Mesothelial cell of epicardium (in vitro differentiated cells): ENCODE data around the gene PROZ. TPM values are rescaled to one million over a fixed set of nuclear protein-coding genes. Genes with fewer than 3 reads are reported as not detected.

Experiments used
- DNase-seq, 2 experiments: peaks; one replicate each; pipeline ENCODE4 v3.0.0; 2021; ENCODE audit warnings: low spot score in 2 of 2; ENCODE audit not compliant: unreplicated experiment in 2 of 2
- H3K27ac Mint-ChIP-seq: 2 replicates; pipeline ENCODE4 v1.8.0; 2021; ENCODE audit warnings: mixed read lengths
- H3K27me3 Mint-ChIP-seq: 2 replicates; pipeline ENCODE4 v1.8.0; 2021; ENCODE audit warnings: low read depth, mixed read lengths
- H3K36me3 Mint-ChIP-seq: 2 replicates; pipeline ENCODE4 v1.8.0; 2021; ENCODE audit warnings: mixed read lengths
- H3K4me1 Mint-ChIP-seq: 2 replicates; pipeline ENCODE4 v1.8.0; 2021; ENCODE audit warnings: mixed read lengths
- H3K4me3 Mint-ChIP-seq: 2 replicates; pipeline ENCODE4 v1.8.0; 2021; ENCODE audit warnings: mild to moderate bottlenecking, moderate library complexity, mixed read lengths
- H3K9me3 Mint-ChIP-seq: 2 replicates; pipeline ENCODE4 v1.8.0; 2021; ENCODE audit warnings: mixed read lengths
- total RNA-seq: library from RNA; stranded (reverse); gene quantifications from 3 replicates; pipeline ENCODE4 v1.2.1, GENCODE V29; 2021
- TF ChIP-seq, protein P1 (sequence below): fragments of 200-600 bp; sonication (generic); IDR thresholded peaks from one replicate; pipeline ENCODE4 v1.5.0; 2021; ENCODE audit warnings: antibody characterized with exemption; ENCODE audit not compliant: unreplicated experiment

Gene PROZ
- total RNA-seq, 1 donor from 2014 or later, result not detected

DNA sequence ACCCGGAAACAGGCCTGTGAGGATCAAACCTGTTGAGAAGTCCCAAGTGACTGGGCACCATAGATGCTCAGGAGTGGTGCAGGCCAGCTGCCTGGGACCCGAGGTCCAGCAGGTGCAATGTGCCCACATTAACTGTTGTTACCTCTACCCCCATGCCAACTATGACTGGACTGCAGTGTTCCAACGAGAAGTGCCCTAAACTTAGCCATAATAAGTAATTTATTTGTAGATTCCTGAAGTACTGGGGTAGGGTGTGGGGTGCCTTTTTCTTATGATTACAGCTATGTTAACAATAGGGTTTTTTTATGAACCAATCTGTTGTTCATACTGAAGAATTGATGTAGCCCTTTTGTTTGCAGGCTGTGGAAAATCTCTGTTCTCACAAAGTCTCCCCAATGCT, 60.1 kb downstream of the PROZ start:
- Mint-ChIP-seq H3K9me3 (no peaks in the 10 kb centered on the region), H3K4me3 (no peak overlapping the region)

DNA sequence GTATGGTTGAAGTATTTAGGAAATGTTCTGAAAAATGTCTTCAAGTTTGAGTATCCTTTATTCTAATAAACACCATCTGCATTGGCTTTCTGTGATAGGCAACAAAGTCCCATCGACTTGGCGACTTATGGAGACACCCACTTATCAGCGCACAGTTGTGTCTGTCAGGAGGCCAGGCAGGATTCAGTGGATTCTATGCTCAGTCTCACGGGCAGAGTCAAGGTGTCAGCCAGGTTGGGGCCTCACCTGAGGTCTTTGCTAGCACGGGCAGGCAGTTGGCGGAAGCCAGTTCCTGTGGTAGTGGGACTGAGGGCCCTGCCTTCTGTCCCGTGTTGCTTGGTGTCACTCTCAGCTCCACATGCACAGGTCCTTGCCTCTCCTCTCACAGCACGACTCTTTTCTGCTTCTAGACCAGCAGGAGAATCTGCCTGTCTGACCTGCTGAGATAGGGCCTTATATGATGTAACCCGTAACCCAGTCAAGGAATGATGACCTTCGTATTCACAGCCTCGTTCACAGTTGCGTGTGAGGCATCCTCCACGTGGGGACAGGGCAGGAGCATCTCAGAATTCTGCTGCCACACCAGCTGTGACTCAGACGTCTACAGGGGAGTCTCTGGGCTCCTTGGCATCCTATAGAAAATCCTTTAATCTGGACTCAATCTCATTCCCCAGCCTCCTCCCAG, 61.0 kb downstream of the PROZ start:
- H3K4me1 Mint-ChIP-seq, result peaks cover 5% of the 10 kb centered on the region
- TF ChIP-seq, protein P1, sequence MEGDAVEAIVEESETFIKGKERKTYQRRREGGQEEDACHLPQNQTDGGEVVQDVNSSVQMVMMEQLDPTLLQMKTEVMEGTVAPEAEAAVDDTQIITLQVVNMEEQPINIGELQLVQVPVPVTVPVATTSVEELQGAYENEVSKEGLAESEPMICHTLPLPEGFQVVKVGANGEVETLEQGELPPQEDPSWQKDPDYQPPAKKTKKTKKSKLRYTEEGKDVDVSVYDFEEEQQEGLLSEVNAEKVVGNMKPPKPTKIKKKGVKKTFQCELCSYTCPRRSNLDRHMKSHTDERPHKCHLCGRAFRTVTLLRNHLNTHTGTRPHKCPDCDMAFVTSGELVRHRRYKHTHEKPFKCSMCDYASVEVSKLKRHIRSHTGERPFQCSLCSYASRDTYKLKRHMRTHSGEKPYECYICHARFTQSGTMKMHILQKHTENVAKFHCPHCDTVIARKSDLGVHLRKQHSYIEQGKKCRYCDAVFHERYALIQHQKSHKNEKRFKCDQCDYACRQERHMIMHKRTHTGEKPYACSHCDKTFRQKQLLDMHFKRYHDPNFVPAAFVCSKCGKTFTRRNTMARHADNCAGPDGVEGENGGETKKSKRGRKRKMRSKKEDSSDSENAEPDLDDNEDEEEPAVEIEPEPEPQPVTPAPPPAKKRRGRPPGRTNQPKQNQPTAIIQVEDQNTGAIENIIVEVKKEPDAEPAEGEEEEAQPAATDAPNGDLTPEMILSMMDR, result no peak
- no peak overlapping the region for H3K4me3 Mint-ChIP-seq
- H3K36me3 Mint-ChIP-seq, result peaks cover 26% of the 10 kb centered on the region
- no peaks in the 10 kb centered on the region for H3K9me3 Mint-ChIP-seq
- no peak overlapping the region for H3K27ac Mint-ChIP-seq
- DNase-seq, result no peak
- no peaks in the 10 kb centered on the region for H3K27me3 Mint-ChIP-seq

More for the DNA sequence above, 60.1 kb downstream of the PROZ start:
- H3K27ac Mint-ChIP-seq, result no peak overlapping the region
- TF ChIP-seq, protein P1, result no peak
- peaks cover 3% of the 10 kb centered on the region for H3K4me1 Mint-ChIP-seq
- H3K27me3 Mint-ChIP-seq, result no peaks in the 10 kb centered on the region
- DNase-seq, result no peak
- peaks cover 20% of the 10 kb centered on the region for H3K36me3 Mint-ChIP-seq

DNA sequence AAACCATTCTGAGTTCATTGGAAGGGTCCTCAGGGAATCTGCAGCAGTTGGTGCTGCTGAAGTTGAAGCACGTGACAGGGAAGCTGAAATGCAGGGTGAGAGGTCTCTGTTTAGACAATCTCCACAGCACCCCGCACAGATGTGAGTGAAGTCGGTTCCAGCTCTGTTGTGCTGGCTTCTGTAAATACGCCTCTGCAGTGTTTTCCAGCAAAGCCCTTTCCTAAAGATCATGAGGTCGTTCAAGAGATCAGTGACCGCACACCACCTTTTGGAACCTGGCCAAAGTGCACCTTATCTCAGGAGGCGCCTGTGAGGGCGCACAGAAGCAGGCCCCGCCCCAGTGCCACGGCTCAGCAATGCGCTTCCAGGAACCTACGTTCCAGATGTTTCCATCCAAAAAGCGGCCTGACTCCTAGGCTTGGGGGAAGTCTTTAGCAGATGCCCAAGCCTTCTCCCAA, 61.7 kb downstream of the PROZ start:
- Mint-ChIP-seq H3K36me3 (peaks cover 31% of the 10 kb centered on the region), H3K27ac (no peak overlapping the region), H3K4me3 (no peak overlapping the region), H3K4me1 (peaks cover 11% of the 10 kb centered on the region), H3K9me3 (no peaks in the 10 kb centered on the region), H3K27me3 (no peaks in the 10 kb centered on the region)
- no peak for DNase-seq
- TF ChIP-seq, protein P1, result no peak

DNA sequence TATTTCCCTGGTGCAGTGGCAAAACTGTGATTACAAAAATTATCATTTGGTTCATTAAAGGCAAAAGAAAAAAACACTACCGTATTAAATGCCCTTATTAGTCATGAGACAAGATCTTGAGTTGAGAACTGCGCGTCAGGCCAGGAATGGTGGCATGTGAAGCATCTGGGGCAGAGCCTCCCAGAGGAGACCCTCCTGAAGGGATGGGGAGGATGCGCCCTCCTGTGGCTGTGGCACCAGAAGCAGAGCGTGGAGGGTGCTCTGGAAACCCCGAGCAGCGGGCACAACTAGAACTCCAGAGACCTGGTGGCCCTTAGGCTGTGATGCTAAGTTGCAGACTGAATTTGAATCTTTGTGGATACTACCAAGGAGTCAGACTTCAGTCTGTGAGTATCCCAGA, 62.4 kb downstream of the PROZ start:
- Mint-ChIP-seq H3K4me3 (no peak overlapping the region), H3K36me3 (peaks cover 31% of the 10 kb centered on the region), H3K27ac (peak overlapping the region; percentile 16), H3K4me1 (peaks cover 11% of the 10 kb centered on the region), H3K9me3 (no peaks in the 10 kb centered on the region), H3K27me3 (no peaks in the 10 kb centered on the region)
- TF ChIP-seq, protein P1, result no peak
- DNase-seq, result no peak

Other genes with a start within 250 kb of the PROZ start
- gene MCF2L, start 189.4 kb upstream of the PROZ start, total RNA-seq, result 26.9 to 36.6 TPM (median 30.9 TPM) in 3 replicates
- 3.5 to 4.1 TPM (median 3.5 TPM) in 3 replicates for gene F7, start 52.9 kb upstream of the PROZ start, total RNA-seq
- 12.1 to 15.1 TPM (median 12.3 TPM) in 3 replicates for gene F10, start 35.8 kb upstream of the PROZ start, total RNA-seq
- 44.9 to 53.5 TPM (median 51.2 TPM) in 3 replicates for gene PCID2, start 50.0 kb downstream of the PROZ start, total RNA-seq
- 74.4 to 79.8 TPM (median 75.3 TPM) in 3 replicates for gene CUL4A, start 51.0 kb downstream of the PROZ start, total RNA-seq
- 109 to 116 TPM (median 116 TPM) in 3 replicates for gene LAMP1, start 138.6 kb downstream of the PROZ start, total RNA-seq
- gene GRTP1, start 205.5 kb downstream of the PROZ start, total RNA-seq, result 13.6 to 14.7 TPM (median 13.7 TPM) in 3 replicates